PC-3 (cell line): ENCODE results near the gene CACNA1A. TPM values are rescaled to one million over a fixed set of nuclear protein-coding genes. Genes with fewer than 3 reads are reported as not detected.

ENCODE experiments used
- ATAC-seq: fragments of 200-7000 bp; cut with Tn5 transposase; 2 replicates; pipeline ENCODE4 v1.9.1; 2020; ENCODE audit warnings: mild to moderate bottlenecking, moderate library complexity
- BruUV-seq: library from RNA; stranded (reverse); fragments of 400-500 nt; replicated peaks from 2 replicates; lab custom pipeline; 2021; lab: Mats Ljungman, UMichigan
- CTCF ChIA-PET: fragments of 300-600 bp; sonication (Branson Sonifier 250); formaldehyde crosslinking; loops from one replicate; lab custom pipeline; 2022; ENCODE audit warnings: antibody characterized with exemption; lab: Charles Lee
- POLR2A ChIA-PET: fragments of 300-600 bp; sonication (Branson Sonifier 250); formaldehyde crosslinking; loops from one replicate; lab custom pipeline; 2022; ENCODE audit warnings: antibody characterized with exemption; ENCODE audit not compliant: unreplicated experiment; lab: Charles Lee
- DNase-seq: peaks from one replicate; pipeline ENCODE4 v3.0.0-alpha.2; 2015
- H2AFZ ChIP-seq: fragments of 300-600 bp; sonication (generic); 2 replicates; pipeline ENCODE4 v1.6.0; 2016; ENCODE audit warnings: antibody characterized with exemption, low read length
- H3F3A ChIP-seq: fragments of 300-600 bp; sonication (generic); one replicate; pipeline ENCODE4 v1.6.0; 2017; ENCODE audit warnings: antibody characterized with exemption, low read length, control low read depth, mild to moderate bottlenecking; ENCODE audit not compliant: unreplicated experiment
- H3K27ac ChIP-seq: fragments of 300-600 bp; sonication (generic); 2 replicates; pipeline ENCODE4 v1.5.1; 2016; ENCODE audit warnings: mild to moderate bottlenecking, low read length
- H3K27me3 ChIP-seq: fragments of 300-600 bp; sonication (generic); 2 replicates; pipeline ENCODE4 v1.6.1; 2016; ENCODE audit warnings: low read length, mixed read lengths
- H3K36me3 ChIP-seq: fragments of 300-600 bp; sonication (generic); 2 replicates; pipeline ENCODE4 v1.6.1; 2016; ENCODE audit warnings: low read depth, mixed run types, low read length, mixed read lengths
- H3K4me1 ChIP-seq: fragments of 300-600 bp; sonication (generic); 2 replicates; pipeline ENCODE4 v1.5.1; 2016; ENCODE audit warnings: low read length; ENCODE audit not compliant: insufficient read depth
- H3K4me2 ChIP-seq: fragments of 300-600 bp; sonication (generic); 2 replicates; pipeline ENCODE4 v1.6.0; 2016; ENCODE audit warnings: low read length
- H3K4me3 ChIP-seq: fragments of 300-600 bp; sonication (generic); 2 replicates; pipeline ENCODE4 v1.5.1; 2016; ENCODE audit warnings: mild to moderate bottlenecking, low read length, mixed read lengths
- H3K79me2 ChIP-seq: fragments of 300-600 bp; sonication (generic); 2 replicates; pipeline ENCODE4 v1.6.1; 2017; ENCODE audit warnings: low read length, mixed read lengths
- H3K9ac ChIP-seq: fragments of 300-600 bp; sonication (generic); 2 replicates; pipeline ENCODE4 v1.6.0; 2016; ENCODE audit warnings: mild to moderate bottlenecking, low read length
- H3K9me2 ChIP-seq: fragments of 300-600 bp; sonication (generic); replicated peaks from 2 replicates; pipeline ENCODE4 v1.6.1; 2016; ENCODE audit warnings: mixed run types, low read length, mixed read lengths
- H3K9me3 ChIP-seq: fragments of 300-600 bp; sonication (generic); 2 replicates; pipeline ENCODE4 v1.6.1; 2016; ENCODE audit warnings: low read length, mixed read lengths
- H4K20me1 ChIP-seq: fragments of 300-600 bp; sonication (generic); 2 replicates; pipeline ENCODE4 v1.6.1; 2016; ENCODE audit warnings: low read length, mixed read lengths
- CTCF ChIP-seq: fragments of 300-600 bp; sonication (generic); conservative IDR thresholded peaks from 2 replicates; pipeline ENCODE4 v1.5.1; 2017; ENCODE audit warnings: antibody characterized with exemption, low read depth, mild to moderate bottlenecking, low read length
- EZH2 ChIP-seq: fragments of 300-600 bp; sonication (generic); IDR thresholded peaks from one replicate; pipeline ENCODE4 v1.6.1; 2017; ENCODE audit warnings: antibody characterized with exemption, mild to moderate bottlenecking, low read length; ENCODE audit not compliant: unreplicated experiment
- EZH2phosphoT487 ChIP-seq: fragments of 300-600 bp; sonication (generic); IDR thresholded peaks from 2 replicates; pipeline ENCODE4 v1.6.1; 2018; ENCODE audit warnings: mild to moderate bottlenecking, antibody characterized with exemption, low read length, borderline replicate concordance
- intact Hi-C: fragments of 100-400 bp; cut with micrococcal nuclease; formaldehyde crosslinking; loops from 2 replicates; pipeline ENCODE4 v1.9.0; 2023
- total RNA-seq: library from RNA; depleted of rRNA; stranded (reverse); fragments of >200 nt; gene quantifications from 2 replicates; pipeline ENCODE4 v1.2.3, GENCODE V29; 2014

CACNA1A gene
- total RNA-seq, 1 experiment from 2014 or later = 0.62 TPM

GRCh38 chr19:13163609-13164342, 342.5 kb downstream of the CACNA1A start:
- H3K9me3 ChIP-seq = no peaks in the 10 kb centered on the region
- H3K4me2 ChIP-seq = peak overlapping the region; percentile 82
- no TSS peak for BruUV-seq
- CTCF ChIA-PET = interaction anchor here (0.6 to 1.1 kb wide), 4 partner anchors 8 to 236 kb away, joined by 3 to 4 read pairs (median 3); partner anchors contain the start of genes IER2 and STX10
- no peaks in the 10 kb centered on the region for H3K27me3 ChIP-seq
- peaks cover 11% of the 10 kb centered on the region for H3F3A ChIP-seq
- peaks cover 24% of the 10 kb centered on the region for H3K79me2 ChIP-seq
- DNase-seq (peak; percentile 93), ATAC-seq (peak; percentile 37)
- TF ChIP-seq EZH2 (no peak), CTCF (no peak), EZH2phosphoT487 (no peak)
- H2AFZ ChIP-seq = peak overlapping the region; percentile 66
- H3K27ac ChIP-seq = peak overlapping the region; percentile 97
- no peaks in the 10 kb centered on the region for H3K9me2 ChIP-seq
- H3K4me1 ChIP-seq = peaks cover 73% of the 10 kb centered on the region
- POLR2A ChIA-PET = interaction anchor here (0.8 to 1.1 kb wide), 2 partner anchors 10 to 12 kb away, joined by 3 to 4 read pairs; no protein-coding TSS in a partner anchor
- H3K4me3 ChIP-seq = peak overlapping the region; percentile 51
- H3K9ac ChIP-seq = peak overlapping the region; percentile 95
- intact Hi-C loops = loop anchor here (1.0 to 10.0 kb wide), 4 partner anchors 8 to 671 kb away; no protein-coding TSS in a partner anchor
- H3K36me3 ChIP-seq = no peaks in the 10 kb centered on the region
- no peaks in the 10 kb centered on the region for H4K20me1 ChIP-seq

GRCh38 chr19:13162724-13163608, 343.3 kb downstream of the CACNA1A start:
- H4K20me1 ChIP-seq = no peaks in the 10 kb centered on the region
- H3K9me3 ChIP-seq = no peaks in the 10 kb centered on the region
- no peaks in the 10 kb centered on the region for H3K9me2 ChIP-seq
- ChIA-PET CTCF (interaction anchor here (0.5 to 0.8 kb wide), 2 partner anchors 13 to 82 kb away, joined by 3 to 6 read pairs; partner anchors contain the start of genes IER2 and STX10), POLR2A (interaction anchor here (0.5 to 0.6 kb wide), 2 partner anchors 558 to 699 kb away, joined by 4 to 5 read pairs; no protein-coding TSS in a partner anchor)
- H3K36me3 ChIP-seq = no peaks in the 10 kb centered on the region
- DNase-seq = peak; percentile 100
- BruUV-seq = TSS peak; percentile 54
- H3K27me3 ChIP-seq = no peaks in the 10 kb centered on the region
- intact Hi-C loops = loop anchor here (1.0 to 10.0 kb wide), 4 partner anchors 8 to 672 kb away; no protein-coding TSS in a partner anchor
- peak; percentile 50 for ATAC-seq
- H3F3A ChIP-seq = peaks cover 11% of the 10 kb centered on the region
- peak overlapping the region; percentile 41; the same call in 1 of the 2 replicates for H2AFZ ChIP-seq
- peaks cover 18% of the 10 kb centered on the region for H3K79me2 ChIP-seq
- TF ChIP-seq EZH2 = no peak
- no peak for TF ChIP-seq EZH2phosphoT487
- no peak for TF ChIP-seq CTCF
- peak overlapping the region; percentile 97 for H3K27ac ChIP-seq
- H3K9ac ChIP-seq = peak overlapping the region; percentile 95
- peak overlapping the region; percentile 67 for H3K4me3 ChIP-seq
- H3K4me2 ChIP-seq = peak overlapping the region; percentile 82
- H3K4me1 ChIP-seq = peaks cover 65% of the 10 kb centered on the region
